GM19328 (cell line): ENCODE measurements around the gene PCSK4.

ENCODE experiments used
- ATAC-seq: cut with Tn5 transposase; IDR thresholded peaks from one replicate; pipeline ENCODE4 v1.9.1; 2021; ENCODE audit warnings: mild to moderate bottlenecking, moderate library complexity; ENCODE audit not compliant: unreplicated experiment

The PCSK4 gene

DNA sequence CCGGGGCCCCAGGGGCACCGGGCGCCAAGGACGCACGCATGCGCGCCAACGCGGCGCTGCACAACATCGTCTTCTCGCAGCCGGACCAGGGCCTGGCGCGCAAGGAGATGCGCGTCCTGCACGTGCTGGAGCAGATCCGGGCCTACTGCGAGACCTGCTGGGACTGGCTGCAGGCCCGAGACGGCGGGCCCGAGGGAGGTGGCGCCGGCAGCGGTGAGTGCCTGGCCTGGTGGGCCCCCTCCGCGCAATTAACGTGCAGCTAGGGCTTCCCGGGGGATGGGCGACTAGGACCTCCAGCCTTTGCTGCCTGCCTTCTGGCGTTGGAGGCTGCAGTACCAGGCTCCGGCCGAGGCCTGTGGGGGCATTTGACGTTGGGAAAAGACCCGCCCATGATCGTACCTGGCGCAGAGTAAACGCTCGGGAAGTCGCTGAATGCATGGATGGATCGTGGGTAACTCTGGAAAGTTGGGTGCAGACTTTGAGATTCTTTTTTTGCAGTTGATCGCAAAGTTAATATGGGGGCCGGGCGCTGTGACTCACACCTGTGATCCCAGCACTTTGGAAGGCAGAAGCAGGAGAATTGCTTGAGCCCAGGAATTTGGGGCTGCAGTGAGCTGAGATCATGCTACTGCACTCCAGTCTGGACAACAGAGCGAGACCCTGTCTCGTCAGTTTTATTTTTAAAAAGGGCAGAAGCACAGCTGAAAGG, 33.0 kb downstream of the PCSK4 start:
- ATAC-seq = no peak

GRCh38 chr19:1456121-1456900, 33.8 kb downstream of the PCSK4 start:
- no peak for ATAC-seq

- ATAC-seq = no peak
Measured at GRCh38 chr19:1455336-1456120, 34.6 kb downstream of the PCSK4 start.

DNA sequence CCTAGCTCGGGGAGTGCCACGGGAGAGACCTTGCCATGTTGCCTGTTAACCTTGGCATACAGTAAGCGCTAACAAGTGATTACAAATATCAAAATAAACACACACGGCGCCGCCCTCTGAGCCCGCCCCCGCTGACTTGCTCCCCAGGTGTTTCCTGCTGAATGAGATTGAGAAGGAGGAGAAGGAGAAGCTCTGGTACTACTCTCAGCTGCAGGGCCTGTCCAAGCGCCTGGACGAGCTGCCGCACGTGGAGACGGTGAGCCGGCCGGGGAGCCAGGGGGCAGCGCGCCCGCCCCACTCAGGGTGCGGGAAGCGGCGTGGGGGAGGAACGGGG, 35.2 kb downstream of the PCSK4 start:
- no peak for ATAC-seq

DNA sequence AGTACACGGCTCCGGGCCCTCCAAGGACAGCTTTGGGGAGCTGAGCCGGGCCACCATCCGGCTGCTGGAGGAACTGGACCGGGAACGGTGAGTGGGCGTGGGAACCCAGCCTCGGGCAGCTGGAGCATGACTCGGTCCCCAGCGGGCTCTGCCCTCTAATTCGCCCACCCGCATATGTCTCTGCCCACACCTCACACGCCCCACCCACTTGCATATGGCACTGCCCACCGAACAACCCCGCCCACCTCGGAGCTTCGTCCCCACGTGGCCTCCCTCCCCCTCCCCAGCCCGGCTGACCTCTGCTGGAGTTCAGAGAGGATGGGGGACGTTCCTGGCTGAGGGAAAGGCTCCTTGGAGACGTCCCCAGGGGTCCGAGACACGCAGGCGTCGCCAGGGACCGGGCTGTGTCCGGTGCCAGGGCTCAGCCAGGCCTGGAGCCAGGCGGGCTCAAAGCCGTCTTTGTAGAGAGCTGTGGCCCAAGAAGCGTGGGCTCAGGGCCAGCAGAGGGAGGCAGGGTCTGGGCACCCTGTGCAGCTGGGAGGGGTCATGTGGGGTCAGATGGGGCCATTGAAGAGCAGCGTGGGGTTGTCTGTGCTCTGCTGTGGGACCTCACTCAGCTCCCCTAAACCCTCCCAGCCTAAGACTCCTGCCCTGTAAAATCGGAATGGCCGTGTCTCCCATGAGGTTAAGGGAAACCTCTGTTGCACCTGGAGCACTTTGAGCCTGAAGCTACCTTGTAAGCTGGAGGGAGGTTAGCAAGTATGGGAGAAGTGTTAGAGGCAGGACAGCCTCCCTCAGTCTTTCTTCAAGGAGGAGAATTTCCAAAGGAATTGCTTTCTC, 36.4 kb downstream of the PCSK4 start:
- no peak for ATAC-seq

GRCh38 chr19:1452802-1453524, 37.2 kb downstream of the PCSK4 start:
- no peak for ATAC-seq

GRCh38 chr19:1451916-1452801, 38.0 kb downstream of the PCSK4 start:
- ATAC-seq = no peak

DNA sequence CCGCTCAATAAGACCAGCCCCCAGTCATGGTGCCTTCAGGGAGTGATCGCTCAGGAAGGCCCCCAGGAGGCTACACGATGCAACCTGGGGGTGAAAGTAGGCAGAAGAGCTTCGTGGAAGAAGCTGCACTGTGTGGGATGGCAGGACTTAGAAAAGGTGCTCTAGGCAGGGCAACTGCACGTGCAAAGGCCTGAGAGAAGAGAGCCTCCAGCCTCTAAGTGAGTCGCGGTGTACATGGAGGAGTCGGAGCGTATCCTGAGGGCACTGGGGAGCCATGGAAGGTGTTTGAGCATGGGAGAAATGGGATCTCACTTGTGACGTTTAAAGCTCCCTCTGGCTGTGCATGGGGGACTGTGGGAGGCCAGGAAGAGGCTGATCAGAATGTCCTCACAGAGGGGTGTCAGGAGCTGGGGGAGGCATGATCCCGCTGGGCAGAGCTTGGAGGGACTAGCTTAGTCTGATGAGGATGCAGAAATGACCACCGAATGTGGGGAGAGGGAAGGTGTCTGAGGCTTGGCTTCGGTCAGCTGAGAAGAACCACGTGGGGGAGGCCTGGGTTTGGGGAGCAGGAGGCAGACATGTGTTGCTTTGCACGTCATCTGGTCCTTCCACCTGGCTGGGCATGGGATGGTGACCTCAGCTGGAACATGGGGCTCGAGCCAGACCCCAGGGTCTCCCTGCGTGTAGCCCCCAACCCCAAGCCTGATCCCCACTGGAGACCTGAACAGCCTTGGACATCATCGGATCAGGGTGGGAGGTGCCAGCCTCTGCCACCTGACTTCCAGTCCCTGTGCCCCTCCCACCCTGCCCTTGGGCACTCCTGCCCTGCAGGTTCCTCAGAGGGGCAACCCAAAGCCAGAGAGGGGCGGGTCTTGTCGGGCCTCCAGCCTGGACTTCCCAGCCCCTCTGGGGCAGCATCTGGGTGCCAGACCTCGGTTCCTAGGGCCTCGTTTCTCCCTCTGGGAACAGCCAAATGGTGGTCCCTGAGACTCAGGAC, 39.1 kb downstream of the PCSK4 start:
- no peak for ATAC-seq

DNA sequence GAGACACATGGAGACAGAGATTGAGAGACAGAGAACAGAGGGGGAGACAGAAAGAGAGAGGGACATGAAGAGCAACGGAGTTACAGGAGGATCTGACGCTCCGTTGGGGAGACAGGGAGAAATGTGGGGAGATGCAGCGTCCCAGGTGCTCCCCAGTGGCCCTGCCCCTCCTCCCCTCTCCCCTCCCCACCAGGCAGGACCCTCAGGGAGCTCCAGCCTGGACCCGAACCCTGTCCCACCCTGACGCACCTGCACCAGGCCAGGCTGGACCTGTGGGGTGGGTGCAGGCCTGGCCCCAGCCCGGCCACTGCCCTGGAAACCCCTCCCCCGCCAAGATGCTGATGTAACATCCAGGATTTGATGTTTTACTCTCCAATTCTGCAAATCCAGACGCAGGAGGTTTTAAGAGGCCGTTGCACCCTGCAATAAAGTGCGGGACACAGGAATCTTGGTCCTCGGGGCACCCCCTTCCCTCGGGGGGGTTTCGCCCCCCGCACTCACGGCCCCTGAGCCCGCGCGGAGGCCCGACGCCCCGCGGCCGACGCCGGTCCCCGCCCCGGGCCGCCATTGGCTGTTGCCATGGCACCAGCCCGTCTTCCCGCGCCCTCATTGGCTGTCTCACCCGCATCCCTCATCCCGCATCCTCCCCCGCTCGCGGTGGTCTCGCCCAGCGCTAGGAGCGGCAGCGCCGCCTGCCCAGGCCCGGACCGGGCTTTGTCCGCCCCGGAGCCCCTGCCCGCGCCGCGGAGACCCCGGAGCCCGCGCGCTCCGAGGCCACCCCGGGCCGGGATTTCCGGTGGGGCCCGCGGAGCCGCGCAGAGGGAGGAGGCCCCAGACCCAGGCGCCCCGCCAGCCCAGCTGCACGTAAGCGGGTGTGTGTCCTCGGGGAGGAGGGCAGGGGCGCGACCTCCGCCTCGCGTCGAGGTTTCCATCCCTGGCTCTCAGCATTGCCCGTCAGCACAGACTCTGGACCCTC, 40.4 kb downstream of the PCSK4 start, which contains the start of gene APC2:
APC2 (plus strand) TSS at position 655 of the 976 bp plus-strand sequence. CDS start 2,881 bp downstream, outside the sequence.
- no peak for ATAC-seq

DNA sequence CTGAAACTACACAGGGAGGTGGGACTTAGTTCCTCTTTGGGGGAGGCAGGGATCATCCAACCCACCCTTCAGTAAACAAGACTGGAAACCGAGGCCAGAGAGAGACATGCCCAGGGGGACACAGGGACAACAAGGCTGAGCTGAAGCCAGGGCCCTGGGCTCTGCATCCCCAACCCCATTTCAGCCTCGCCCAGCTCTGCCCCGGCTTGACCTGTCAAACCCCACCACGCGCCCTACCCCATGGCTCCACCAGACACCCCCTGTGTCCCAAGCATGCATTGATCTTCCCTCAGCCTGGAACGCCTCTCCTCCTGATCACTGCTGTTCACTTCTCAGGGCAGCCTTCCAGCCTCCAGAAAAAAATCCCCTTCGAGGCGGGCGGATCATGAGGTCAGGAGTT, 42.2 kb downstream of the PCSK4 start:
- no peak for ATAC-seq

GRCh38 chr19:1447504-1447903, 42.6 kb downstream of the PCSK4 start:
- ATAC-seq = no peak

GRCh38 chr19:1446713-1447481, 43.3 kb downstream of the PCSK4 start:
- ATAC-seq = no peak

DNA sequence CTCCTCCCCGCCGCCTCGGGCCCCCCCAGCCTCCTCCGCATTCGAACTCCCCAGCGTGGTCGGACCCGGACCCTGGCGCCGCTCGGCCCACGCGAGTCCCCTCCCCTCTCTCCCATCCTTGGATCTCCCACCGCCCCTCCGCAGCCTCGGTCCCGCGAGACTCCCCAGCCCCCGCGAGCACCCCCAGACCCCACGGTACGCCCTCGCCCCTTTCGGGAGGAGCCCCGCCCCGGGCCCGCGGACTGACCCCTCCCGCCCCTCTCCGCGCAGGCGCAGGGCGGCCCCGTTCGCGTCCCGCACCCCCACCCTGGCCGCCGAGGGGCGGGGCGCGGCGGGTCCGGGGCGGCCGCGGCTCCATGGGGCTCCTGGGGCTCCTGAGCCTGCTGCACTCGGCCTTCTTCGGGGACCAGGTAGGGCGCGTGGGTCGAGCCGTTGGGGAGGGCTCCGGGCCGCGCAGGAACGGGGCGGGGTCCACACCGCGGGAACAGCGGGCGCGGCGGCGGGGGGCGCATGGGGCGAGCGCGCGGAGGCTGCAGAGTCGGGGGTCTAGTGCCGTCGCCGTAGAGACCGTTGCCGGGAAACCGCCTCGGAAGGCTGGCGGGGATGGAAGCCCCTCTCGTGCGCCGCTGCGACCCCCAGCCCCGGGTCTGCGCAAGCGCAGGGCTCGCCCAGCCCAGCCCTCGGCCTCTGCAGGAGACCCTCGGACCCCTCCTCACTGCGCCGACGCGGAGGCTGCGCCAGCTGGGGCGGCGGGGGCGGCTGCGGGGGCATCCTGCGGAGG, 44.0 kb downstream of the PCSK4 start:
- no peak for ATAC-seq

DNA sequence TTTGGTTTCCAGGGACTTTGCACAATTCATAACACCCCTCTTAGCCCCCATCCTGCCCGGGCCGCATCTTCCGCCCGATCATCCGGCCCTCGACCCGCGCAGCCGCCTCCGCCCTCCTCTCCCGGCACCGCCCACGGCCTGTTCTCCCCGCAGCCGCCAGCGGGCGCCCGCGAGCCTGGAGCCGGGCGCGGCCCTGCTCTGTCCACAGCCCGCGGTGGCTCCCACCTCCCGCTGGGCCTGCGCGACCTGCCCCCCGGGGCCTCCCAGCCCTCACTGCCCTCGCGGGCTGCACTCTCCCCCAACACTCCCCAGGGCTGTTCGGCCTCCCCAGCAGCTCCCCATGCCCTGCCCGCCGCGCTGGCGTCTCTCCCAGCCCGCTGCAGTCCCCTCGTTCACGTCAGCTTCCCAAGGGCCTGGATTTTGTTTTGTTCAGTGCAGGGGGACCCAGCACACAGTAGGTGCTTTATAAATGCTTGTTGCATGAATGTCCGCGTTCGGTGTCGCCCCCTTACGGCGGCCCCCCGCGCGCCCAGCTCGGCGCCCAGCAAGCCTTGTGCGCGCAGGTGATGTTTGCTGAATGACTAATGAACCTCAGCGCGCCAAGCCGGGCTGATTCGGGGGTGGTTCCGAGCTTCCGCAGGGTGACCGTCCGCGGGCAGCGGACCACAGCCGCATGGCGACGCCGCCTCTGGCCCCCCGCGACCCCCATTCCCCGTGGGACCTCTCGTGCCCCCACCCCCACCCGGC, 44.8 kb downstream of the PCSK4 start:
- no peak for ATAC-seq
